HG02970 (cell line): Measurements from ENCODE around the gene ZNF416.

ENCODE experiments used
- ATAC-seq: cut with Tn5 transposase; IDR thresholded peaks from one replicate; pipeline ENCODE4 v1.9.1; 2021; ENCODE audit warnings: mild to moderate bottlenecking, moderate library complexity, moderate number of reproducible peaks; ENCODE audit not compliant: unreplicated experiment, low FRiP score

The ZNF416 gene

DNA sequence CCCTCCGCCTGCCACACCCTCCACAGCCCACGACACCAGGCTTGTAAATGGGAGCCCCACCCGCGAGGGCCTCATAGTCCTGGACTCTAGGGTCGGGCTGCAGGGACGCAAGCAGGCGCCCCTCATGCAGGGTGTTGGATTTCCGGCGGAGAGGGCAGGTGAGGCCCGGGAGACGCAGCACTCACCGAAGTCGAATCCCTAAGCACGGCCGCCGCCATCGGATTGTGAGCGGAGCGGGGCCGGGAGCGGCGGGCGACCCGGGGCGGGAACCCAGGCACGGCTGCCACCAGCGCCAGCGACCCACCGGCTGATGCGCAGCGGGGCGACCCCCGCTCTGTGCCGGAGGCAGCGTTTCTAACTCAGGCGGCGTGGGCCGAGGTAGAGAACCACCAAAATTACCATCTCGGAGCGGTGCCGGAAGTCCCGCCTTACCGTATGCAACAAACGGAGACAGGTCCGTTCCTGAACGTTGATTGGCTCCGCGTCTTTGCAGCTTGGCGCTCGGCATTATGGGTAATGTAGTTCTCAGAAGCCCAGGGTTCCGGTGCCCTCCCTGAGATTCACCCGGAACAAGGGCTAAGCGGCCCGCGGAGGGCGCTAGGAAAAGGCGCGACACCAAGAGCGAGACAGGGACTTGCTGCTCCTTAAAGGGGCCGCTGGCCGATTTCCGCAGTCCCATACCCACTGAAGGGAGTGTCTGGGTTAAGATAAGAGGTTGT, at the start of gene ZNF416:
ZNF416 (minus strand) TSS at position 425 of the 719 bp plus-strand sequence; CDS start at position 218, 207 bp downstream.
- ATAC-seq, result peak; percentile 87

GRCh38 chr19:57623091-57623490, 44.4 kb upstream of the ZNF416 start:
- ATAC-seq, result no peak

- no peak for ATAC-seq
Observed at GRCh38 chr19:57620673-57621348, 42.1 kb upstream of the ZNF416 start.

- no peak for ATAC-seq
Observed at GRCh38 chr19:57615346-57615745, 36.6 kb upstream of the ZNF416 start.

GRCh38 chr19:57613941-57614743, 35.4 kb upstream of the ZNF416 start, which contains the start of gene ZNF134:
ZNF134 (plus strand) TSS chr19:57614242; CDS start chr19:57619469, 5,227 bp downstream.
- no peak for ATAC-seq

DNA sequence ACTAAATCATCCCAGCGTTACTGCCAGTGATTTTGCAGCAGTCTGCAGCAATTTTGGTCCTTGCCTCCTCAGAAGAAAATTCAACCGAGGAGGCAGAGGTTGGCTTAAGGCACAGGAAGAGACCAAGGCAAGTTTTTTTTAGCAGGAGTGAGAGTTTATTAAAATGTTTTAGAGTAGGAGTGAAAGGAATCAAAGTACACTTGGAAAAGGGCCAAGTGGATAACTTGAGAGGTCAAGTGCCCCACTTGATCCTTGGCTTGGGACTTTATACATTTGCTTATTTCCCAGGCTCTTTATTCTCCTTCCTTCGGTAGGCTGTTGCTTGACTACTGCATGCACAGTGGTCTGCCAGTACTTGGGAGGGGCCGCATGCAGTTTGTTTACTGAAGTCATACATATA, 32.4 kb upstream of the ZNF416 start:
- ATAC-seq, result no peak

DNA sequence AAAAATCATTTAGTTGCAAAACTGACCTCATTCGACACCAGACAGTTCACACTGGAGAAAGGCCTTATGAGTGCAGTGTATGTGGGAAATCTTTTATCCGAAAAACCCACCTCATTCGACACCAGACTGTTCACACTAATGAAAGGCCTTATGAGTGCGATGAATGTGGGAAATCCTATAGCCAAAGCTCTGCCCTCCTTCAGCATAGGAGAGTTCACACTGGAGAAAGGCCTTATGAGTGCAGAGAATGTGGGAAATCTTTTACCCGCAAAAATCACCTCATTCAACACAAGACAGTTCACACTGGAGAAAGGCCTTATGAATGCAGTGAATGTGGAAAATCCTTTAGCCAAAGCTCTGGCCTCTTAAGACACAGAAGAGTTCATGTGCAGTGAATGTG, 28.2 kb upstream of the ZNF416 start:
- ATAC-seq, result no peak

DNA sequence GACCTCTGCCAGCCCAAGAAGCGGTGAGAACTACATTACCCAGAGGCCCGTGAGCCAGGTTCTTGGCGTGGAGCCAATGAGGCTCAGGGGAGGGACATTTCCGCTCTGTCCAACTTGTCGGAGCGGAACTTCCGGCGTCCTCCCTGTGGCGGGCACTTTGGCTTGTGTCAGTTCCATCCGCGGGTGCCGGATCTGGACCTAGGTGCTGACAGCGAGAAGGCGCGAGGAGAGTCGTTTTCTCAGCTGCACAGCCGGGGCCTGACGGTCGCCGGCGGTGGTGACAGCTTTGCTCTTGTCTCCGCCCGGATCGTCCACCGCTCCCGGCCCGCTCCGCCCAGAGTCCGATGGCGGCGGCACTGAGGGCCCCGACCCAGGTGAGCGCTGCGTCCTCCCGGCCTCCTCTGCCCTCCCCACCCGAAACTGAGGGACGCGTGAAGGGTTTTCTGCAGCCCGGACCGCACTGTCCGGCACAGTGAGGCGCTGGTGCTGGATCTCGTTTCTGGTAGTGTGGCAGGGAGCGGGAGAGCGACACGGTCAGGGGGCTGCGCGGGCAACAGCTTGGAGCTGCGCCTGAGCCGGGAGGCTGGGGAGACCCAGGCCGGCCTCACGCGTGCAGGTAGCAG, 21.2 kb upstream of the ZNF416 start, which contains the start of gene ZNF530:
ZNF530 (plus strand) TSS at position 125 of the 623 bp plus-strand sequence. CDS start 4,461 bp downstream, outside the sequence.
- peak; percentile 77 for ATAC-seq

DNA sequence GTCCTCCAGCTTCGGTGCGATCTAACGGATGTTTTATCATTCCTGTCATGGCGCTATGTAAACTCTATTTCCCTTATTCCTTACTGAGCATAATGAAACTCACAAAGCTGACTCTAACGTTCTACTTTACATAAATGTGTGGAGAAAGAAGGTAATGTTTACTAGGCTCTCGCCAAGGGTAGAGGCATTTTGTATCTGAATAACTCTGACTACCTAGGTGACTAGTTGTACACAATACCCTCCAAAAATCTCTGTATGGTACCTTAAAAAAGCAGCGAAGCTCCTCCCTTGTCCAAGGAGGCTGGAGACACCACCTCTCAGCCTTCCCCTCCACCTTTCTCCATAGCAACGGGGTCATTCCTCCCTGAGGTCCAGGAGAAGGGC, 20.7 kb upstream of the ZNF416 start:
- ATAC-seq, result no peak

- no peak for ATAC-seq
Observed at GRCh38 chr19:57587529-57587928, 8.8 kb upstream of the ZNF416 start.

DNA sequence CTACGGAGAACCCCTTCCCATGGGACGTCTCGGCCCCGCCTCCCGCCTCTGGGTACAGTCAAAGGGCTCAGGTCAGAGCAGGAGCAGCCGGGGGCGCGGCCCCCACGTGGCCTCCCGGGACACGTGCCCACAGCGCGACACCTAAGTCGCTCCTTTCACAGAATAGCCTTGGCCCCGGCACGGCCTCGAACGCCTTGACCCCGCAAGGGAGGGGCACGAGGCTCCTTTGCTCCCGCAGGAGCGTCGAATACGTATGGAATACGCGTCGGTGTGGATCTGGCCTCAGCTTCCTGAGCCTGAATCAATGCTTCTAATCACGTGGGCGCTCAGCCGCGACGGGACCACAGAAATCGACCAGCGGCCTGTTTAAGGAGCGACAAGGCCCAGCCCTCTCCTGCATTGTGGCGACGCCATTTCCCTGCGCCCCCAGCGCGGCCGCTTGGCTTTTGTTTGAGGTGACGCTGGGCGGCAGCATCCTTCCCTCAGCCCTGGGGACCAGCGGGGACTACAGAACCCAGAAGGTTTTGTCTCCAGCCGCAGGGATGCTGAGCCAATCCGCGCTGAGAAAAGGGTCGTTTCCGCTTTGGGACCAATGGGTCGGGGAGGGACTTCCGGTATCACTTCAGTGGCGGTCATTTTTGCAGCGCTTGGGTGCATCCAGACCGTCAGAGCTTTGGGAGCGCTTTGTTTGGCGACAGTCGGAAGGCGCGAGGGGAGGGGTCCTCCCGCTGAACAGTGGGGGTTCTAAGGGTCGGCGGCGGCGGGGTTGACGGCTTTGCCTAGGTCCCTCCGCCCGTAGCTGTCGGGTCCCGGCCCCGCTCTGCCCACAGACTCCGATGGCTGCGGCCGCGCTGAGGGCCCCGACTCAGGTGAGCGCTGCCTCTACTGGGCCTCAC, 5.1 kb upstream of the ZNF416 start, which contains the start of gene ZIK1:
ZIK1 (plus strand) TSS at position 625 of the 896 bp plus-strand sequence; CDS start at position 837, 212 bp downstream.
- no peak for ATAC-seq

DNA sequence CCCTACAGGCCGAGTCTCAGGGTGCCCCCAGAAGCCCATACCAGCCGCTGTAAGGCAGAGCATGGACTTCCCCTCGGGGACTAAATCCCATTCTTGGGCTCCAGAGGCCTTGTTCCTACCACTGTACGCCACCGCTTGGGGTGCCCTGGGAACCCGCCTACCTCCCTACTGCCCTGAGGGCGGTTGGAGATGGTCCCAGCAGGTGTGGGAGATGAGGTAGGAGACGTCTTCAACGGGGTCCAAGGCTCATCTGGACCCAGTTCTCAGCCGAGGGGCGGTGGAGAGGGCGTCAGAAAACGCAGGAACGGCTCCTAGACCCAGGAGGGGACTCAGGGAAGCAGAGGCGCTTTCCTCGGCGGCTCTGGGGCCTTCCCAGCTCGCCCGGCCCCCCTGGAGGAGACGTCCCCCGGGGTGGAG, 4.4 kb upstream of the ZNF416 start:
- ATAC-seq, result no peak

- no peak for ATAC-seq
Observed at GRCh38 chr19:57576661-57577060, 2.0 kb downstream of the ZNF416 start.

GRCh38 chr19:57572415-57572947, 6.2 kb downstream of the ZNF416 start:
- no peak for ATAC-seq

GRCh38 chr19:57570707-57571106, 8.0 kb downstream of the ZNF416 start:
- ATAC-seq, result no peak

- no peak for ATAC-seq
Observed at GRCh38 chr19:57566396-57567265, 12.1 kb downstream of the ZNF416 start.

DNA sequence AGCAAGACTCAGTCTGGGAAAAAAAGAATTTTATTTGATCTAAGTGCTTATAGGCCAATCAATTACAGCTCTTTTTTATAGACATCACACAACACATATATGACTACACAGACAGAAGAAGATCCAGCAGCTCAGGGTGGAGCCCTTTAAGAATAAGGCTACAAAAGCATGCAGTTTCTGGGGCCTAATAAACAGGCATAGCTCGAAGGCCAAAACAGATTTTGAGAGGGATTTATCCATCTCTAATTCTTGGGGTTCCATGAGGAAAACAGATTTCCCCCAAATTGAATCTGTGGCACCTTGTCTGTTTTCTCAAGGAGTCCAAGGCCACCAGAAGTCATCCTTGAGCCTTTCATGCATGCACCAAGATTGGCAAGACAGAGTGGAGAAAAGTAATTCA, 15.2 kb downstream of the ZNF416 start:
- ATAC-seq, result no peak

GRCh38 chr19:57560049-57560491, 18.6 kb downstream of the ZNF416 start:
- peak; percentile 34 for ATAC-seq
